ENCODE measurements around the gene GNAL.
"Not testable (repeated sequence)": the region's sequence is repeated elsewhere in the genome, so short reads cannot be mapped to it uniquely, and the experiment has no call there.

The GNAL gene

DNA sequence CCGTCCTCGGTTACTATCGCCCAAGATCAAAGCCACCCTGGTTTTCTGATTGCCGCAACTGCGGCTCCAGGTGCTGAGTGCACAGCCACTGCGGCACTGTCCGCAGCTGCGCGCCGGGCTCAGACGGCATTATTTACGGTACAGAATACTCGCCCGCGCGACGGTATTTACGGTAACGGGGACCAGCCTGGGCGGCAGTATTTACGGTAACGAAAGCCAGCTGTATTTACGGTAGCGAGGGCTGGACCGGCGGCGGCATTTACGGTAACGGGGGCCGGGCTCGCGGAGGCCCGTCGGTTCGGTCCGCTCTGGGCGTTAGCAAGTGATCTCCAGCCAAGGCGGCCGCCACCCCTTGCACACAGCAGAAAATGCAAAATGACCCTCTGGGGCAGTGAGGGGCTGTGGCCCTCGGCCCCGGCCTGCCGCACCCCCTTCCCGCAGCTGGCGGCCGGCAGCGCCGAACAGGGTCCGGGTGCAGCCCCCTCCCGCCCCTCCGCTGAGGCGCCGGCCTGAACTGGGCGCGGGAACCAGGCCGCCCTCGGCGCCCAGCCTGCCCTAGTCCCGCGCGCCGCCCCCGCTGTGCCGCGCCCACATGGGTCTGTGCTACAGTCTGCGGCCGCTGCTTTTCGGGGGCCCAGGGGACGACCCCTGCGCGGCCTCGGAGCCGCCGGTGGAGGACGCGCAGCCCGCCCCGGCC is at the start of gene GNAL:
Gene GNAL (plus strand): TSS at position 293 of the 697 bp plus-strand sequence. CDS start 300 bp downstream, at position 593.
- DNase-seq: peak; percentile 42

DNA sequence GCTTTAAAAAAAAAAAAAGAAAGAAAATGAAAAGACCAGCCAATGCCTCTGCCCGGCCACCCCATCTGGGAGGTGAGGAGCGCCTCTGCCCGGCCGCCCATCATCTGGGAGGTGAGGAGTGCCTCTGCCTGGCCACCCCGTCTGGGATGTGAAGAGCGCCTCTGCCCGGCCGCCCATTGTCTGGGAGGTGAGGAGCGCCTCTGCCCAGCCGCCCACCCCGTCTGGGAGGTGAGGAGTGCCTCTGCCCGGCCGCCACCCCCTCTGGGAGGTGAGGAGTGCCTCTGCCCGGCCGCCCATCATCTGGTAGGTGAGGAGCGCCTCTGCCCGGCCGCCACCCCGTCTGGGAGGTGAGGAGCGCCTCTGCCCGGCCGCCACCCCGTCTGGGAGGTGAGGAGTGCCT is 41.8 kb upstream of the GNAL start:
- DNase-seq: not testable (repeated sequence)

DNA sequence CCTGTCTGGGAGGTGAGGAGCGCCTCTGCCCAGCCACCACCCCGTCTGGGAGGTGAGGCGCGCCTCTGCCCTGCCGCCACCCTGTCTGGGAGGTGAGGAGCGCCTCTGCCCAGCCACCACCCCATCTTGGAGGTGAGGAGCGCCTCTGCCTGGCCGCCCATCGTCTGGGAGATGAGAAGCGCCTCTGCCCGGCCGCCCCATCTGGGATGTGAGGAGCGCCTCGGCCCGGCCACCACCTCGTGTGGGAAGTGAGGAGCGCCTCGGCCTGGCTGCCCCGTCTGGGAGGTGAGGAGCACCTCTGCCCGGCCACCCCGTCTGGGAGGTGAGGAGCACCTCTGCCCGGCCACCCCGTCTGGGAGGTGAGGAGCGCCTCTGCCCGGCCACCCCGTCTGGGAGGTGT is 41.3 kb upstream of the GNAL start:
- DNase-seq: not testable (repeated sequence)

DNA sequence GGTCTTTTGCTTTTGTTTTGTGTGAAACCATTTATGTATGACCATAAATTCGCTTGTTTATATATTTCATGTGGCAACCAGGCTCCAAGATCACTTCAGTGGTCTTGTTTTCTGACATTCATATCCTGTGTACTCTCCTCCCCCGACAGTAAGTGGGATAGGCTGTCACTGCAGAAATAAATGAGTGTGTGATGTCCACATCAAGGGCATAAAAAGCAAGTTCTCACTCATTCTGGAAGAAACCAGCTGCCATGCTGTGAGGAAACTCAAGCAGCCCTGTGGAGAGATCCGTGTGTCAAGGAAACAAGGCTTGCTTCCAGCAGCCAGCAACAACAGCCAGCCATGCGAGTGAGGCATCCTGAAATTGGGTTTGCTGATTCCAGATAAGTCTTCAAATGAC is 39.2 kb upstream of the GNAL start:
- DNase-seq: no peak

DNA sequence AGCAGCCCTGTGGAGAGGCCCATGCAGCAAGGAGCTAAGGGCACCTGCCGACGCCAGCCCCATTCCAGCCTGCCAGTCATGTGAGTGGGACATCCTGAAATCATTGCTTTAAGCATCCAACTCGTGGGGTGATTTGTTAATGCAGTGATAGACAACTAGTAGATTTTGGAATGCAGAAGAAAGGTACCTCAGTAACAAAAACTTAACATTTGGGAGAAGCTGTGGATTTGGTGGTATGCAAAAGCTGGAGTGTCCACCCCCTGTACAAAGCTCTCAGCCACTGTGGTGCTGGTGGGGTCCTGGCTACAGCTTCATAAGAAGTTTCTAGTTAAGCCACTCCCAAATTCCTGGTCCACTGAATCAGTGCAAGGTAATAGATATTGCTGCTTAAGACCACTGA is 37.2 kb upstream of the GNAL start:
- DNase-seq: no peak

DNA sequence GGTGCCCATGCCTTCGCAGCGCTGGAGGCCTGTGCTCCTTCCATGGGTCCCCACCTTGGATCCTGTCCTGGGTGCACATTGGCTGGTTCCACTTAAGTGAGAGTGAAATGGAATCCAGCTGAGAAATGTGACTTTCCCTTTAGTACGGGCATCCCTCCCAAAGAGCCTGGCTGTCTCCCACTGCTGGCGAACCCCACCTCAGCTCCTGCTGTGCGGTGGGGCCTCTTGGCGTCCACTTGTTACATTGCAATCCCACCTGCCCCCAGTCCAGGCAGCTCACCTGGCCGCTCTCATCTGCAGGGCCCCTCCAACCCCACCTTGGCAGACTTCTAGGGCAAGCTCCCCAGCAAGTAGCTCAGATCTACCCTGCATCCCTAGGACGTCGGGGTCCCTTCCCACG is 35.5 kb upstream of the GNAL start:
- DNase-seq: no peak

DNA sequence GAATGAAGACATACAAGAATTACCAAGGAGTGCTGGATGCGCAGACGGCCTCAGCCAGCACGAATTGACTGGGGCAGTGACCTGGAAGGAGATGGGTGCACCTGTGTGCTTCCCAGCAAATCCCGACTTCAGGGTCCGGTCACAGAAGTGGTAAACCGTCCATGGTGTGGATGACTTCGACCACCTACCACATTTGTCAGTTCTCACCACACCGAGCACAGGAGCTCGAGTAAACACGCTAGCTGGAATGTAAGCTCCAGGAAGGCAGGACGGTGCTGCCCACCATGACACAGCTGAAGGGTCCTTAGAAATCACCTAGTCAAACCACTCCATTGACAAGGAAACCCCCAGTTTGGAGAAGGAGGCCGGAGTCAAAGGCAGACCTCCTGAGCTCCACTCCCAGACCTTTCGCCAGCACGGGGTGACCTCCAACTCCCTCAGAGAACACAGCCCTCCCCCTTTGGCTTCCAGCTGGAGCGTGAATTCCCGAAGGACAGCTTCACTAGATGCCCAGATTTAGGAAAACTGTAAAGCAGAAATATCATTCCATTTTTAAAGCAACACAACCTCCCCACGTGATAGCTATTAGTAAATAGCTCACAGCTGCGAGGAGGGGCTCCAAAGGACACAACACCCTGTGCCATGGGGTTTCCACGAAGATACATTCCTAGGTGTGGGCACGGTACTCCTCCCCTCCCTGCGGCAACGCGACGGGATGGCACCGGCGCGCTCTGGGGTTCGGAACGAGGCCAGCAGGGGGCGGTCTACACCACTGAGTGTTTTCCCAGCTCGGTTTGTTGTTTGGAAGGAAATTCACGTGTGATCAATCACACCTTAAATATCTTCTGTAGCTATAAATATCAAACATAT is 34.1 kb upstream of the GNAL start:
- no peak for DNase-seq

DNA sequence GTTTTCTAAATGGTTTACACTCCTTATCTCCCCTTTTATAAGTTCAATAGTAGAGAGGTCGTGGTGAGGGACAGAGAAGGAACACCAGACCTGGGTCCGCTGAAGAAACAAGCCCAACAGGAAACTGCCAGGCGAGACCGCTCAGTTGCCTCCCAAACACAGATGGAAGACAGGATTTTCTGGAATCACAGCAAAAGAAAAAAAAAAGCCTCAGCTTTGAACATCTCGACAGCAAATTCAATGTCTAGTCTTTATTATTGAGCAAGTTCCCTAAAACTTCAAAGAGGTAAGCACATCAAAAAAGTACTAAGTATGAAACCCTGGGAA is 33.5 kb upstream of the GNAL start:
- DNase-seq: no peak

DNA sequence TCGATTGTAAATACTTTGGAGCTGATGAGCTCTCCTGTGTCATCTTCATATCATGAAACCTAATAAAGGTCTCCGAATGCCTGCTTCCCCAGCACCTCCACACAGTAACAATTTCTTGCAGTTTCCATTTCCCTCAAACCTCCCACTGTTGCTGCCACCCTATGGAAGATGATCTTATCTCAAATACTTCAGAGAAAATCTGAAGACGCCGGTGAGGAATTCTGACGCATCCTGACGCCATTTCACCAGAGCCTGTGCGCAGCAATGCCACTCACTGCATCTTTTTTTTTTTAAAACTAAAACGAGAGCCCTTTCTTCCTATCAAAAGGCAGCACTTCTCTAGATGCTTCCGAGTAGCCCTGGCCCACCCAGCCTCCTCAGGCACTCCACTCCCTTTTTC is 31.9 kb upstream of the GNAL start:
- DNase-seq: no peak

DNA sequence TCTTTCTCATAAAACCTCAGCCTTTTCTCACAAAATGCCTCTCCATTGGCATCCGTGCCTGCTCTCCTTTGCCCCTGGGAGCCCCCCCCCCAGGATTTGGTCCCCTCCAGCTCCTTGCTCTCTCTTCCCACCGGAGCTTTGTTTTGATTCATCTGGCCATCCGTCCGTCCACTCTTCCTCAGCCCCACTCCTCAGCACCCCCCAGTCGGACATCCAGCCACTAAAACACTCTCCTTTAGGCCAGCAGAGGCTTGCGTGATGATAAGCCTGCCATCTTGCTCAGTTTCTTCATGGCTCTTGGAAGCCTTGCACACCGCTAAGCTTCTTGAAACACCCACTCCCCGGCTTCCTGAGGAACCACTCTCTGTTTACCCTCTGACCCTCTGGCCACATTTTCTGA is 31.5 kb upstream of the GNAL start:
- DNase-seq: no peak

DNA sequence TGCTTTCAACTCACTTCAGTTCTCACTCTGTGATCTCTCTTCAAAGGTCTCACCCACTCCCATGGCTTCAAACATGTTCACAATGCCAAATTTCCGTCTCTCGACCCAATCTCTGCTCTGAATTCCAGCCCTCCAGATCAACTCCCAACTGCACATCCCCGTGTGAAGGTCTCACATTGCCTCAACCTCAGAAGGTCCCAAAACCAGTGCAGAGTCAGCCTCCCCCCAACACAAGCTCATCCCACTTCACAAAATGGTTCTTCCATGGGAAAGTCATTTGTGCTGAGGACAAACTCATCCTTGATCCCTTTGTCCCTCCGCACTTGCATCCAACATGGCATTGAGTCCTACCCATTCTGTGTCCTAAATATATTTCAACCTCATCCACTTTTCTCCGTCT is 31.0 kb upstream of the GNAL start:
- no peak for DNase-seq

DNA sequence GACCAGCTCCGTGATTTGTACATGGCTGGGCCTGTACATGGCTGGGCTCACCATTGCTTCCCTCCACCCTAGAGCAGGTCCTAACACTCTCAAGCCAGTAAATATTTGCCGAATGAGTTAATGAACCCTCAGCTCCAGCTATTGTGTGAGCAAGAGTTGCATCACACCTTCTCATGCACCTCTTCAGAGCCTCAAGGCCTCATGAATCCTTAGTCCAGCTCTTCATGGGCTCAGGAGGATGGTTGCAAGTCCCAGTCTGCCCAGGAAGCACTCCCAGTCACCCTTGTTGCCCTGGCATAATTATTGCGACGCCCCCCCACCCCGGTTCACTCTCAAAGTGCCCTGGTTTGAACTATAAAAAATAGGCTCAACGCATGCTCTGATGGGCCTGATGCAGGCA is 30.1 kb upstream of the GNAL start:
- DNase-seq: no peak

DNA sequence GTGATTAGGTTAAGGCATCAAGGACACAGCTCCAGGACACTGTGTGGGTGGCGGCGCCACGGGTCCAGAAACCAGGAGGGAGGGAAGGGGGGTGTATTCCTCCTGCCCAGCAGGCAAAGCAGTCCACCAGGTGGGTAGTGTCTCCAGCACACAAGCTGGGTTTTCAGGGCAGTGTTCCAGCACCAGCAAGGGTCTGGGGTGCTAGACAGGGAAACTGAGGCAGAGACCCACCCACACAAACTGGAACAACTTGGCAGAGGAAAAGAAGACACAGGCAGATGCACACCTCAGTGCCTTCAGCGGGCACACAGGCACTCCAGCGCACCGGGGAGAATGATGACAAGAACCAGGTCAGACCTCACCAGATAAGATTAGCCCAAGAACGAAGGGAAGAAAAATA is 28.4 kb upstream of the GNAL start:
- no peak for DNase-seq

DNA sequence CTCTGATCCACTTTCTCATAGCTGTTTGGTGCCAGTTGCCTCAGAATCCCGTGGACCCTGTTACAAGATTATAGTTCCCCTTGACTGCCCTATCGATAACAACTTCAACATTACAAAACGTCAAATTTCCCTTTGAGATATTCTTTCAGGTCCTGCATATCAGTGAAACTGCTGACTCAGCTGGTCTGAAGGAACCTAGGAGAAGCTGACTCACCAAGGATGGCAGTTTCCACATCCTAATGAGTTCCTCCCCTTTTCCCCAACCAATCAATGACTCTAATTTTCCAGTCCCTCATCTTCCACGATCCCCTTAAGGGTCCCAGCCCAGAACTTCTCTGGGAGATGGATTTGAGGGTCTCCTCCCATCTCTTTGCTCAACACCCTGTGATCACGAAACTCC is 27.6 kb upstream of the GNAL start:
- no peak for DNase-seq

DNA sequence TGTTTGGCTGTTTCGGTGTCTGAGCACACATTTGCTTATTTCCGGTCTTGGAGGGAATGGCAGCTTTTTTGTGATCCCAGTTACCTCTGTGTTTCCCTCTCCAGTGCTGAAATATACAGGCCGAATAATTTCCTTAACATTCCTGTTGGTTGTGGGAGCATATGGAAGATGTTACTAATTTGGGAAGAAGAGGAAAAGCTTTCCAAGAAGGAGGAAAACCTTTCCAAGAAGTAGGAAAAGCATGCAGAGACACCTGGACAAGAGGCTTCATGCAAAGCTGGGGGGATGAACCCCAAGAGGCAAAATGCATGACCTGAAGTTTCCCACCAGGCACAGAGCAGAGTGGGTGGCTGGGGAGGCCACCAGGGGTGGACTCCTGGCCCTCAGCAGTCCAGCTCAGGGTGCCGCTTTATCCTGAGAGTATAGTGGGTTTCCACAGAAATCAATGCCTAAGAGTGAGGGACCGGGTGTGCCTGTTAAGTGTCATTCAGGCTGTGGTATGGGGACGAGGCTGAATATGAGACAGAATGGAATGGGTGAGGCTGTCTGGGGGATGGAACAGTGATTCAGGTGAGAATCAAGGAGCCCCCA is 25.5 kb upstream of the GNAL start:
- no peak for DNase-seq

DNA sequence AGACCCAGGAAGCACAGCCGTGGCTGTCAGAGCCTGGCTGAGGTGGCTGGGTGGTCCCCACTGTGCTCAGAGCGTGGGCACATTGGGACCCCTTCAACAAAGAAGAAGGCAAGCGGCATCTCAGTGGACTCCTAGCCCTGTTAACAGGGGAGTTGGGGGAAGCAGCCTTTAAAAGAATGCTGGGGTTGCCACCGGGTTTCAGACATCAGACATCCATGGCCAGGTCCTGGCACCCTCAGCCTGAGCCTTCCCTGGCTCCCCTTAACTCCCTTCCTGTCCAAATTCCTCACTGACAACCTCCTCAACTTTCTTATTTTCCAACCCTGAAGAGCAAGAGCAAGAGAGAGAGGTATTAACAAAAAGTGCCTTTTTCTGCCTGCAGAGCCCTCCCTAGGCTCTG is 24.8 kb upstream of the GNAL start:
- DNase-seq: no peak

DNA sequence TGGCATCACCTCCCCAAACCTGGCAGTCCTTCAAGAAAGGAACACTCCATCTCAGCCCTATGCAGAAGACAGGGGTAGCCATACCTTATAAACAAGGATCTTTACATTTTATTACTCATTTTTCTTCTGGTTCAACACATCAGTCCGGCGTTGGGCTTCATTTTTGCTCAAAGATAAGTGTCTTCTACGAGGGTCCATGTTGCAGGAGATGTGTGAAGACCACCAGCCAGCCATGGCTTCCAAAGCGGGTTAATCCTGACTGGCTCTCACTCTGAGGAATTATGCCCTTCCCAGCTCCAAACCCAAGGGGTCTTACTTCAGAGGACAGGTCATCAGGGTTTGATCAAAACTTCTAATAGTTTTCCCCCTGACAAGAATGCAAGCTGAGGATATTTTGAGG is 23.9 kb upstream of the GNAL start:
- DNase-seq: no peak

DNA sequence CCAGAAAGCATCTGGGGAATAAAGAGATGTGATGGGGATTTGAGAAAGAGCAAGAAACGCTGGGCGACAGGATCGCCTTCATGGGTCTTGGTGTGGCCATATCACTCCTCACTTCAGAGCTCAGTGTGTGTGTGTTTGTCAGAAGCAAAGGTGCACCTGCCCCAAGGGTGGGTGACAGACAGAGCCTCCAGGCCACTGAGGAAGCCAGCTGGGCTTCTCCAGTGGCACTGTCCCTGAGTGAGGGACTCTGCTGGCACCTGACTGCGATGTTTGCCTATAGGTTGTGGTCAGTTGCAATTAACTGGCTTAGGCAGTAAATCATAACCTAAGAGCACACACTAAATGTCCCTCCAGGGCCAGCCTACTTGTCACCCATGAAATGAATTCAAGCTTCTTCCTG is 23.5 kb upstream of the GNAL start:
- DNase-seq: no peak

DNA sequence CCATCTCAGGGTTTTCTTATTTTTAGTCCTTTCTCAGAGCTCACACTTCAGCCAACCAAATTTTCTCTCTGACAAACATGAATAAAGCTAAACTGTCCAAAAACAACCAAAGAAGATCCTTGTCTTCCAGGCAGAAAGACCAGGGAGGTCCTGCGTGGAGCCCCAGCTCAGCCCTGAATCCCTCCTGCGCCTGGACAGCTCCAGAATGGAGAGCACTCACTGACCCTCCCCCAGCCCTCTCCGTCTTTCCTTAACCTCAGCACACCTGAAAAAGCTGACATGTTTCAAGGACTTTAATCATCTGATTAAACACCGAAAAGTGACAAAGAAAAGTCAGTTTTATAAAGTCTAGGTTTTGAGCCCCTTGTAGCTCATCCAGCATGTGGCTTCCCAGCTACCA is 22.9 kb upstream of the GNAL start:
- DNase-seq: no peak

DNA sequence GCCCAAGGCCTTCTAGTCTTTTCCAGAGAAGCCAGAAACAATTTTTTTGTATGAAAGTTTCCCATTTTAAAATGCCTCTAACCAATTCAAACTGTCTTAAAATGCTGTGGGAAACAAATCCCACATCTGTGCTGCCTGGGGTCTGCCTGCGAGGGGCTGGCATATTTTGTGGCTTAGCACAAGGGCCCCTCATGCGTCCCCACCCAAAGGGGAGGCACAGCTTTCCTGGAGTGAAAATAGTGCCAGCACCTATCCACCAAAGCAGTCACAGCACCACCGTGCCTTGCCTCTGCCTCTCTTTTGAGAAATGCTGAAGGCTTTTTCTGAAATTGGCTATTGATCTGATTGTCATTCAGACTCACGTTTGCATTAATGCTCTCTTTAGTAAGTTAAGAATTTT is 22.2 kb upstream of the GNAL start:
- DNase-seq: no peak

DNA sequence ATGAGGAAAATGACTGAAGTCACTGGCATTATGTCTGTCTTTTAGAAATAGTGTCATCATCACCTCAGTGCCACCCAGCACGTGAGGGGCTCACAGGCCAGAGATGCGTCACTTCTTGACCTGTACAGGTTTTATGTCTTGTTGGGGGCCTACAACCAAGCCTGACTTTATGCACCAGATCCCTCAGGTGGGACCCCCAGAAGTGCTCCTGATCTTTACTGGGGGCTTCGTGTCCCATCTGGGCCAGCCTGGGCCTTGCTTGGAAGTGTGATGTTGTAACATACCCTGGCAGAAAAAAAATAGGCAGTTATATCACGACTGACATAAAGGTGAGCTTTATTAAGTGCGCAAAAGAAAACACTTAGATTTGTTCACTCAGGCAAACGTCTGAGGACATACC is 21.5 kb upstream of the GNAL start:
- no peak for DNase-seq

DNA sequence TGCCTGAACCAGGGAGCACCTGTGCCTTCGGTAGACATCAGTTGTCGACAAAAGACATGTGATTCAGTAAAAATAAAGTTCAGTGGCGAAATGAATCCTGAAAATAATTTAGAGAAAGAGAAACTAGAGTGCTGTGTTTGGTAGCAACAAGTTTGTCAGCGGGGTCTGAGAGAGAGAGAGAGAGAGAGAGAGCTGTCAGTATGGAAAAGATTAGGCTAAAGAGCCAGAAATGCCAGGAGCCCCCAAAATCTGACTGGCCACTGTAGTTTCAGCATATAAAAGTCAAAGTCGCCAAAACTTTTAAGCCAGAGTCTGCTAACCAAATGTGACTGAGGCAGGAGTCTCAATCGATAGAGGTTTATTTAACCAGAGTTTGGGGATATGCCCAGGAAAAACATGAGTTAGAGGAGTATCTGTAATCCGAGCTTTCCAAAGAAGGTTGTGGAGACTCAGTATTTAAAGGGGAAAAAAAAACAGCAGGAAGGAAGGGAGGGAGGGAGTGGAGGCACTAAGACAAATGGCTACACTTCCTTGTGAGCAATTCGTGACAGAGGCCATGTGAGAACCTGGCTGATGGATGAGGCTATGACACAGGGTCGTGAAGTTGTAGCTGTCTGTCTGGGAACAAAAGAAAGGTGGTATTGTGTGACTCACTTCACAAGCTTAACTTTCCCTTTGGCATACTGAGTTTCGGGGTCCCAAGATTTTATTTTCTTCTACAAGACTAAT is 20.5 kb upstream of the GNAL start:
- DNase-seq: no peak

DNA sequence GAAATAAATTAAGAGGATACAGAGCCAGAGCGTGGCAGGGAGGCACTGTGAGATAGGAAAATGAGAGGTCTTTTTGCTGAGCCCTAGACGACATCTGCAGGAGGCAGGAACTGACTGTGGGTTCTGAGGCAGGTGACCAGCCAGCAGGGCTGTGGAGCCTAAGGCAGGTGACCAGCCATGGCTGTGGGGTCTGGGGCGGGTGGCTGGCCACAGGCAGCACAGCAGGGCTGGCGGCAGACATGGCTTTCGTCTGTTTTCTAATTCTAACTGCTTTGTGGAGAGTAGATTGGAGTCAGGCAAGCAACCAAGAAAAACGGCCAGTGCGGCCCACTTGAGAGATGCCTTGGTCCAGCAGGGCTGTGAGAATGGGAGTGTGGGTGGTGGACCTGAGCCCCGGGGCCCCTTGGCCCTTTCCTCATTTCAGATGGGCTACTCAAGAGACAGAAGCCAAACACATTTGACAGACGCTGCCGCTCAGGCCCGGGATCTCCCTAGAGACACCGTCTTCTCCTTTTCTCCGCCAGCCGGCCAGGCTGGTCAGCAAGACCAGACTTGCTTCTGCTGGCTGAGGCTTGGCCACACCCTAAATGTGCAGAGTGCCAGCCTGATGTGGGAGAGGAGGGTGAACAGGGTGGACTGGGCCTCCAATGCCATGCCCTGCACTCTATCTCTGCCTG is 19.7 kb upstream of the GNAL start:
- DNase-seq: no peak

Data from kidney glomerular epithelial cell (primary cell).